AG04449 (cell line): ENCODE data around the gene MYO16.

Source experiments
- CTCF ChIA-PET: fragments of 350-600 bp; formaldehyde crosslinking; extraction: SDS; loops from one replicate; lab custom pipeline; 2021; ENCODE audit warnings: antibody characterized with exemption; lab: Yijun Ruan, JAX
- POLR2A ChIA-PET: fragments of 400-600, 350-600 bp; formaldehyde crosslinking; extraction: SDS; loops from one replicate; lab custom pipeline; 2020; ENCODE audit warnings: antibody characterized with exemption, inconsistent platforms; lab: Yijun Ruan, JAX
- DNase-seq: peaks from one replicate; pipeline ENCODE4 v3.0.0-alpha.2; 2010; ENCODE audit warnings: low read depth, low spot score
- H3K4me3 ChIP-seq: 2 replicates; pipeline ENCODE4 v1.5.1; 2011; ENCODE audit warnings: low read depth, mild to moderate bottlenecking, control low read depth, low read length
- TF ChIP-seq, protein P1 (sequence below): IDR thresholded peaks from one replicate; pipeline ENCODE4 v1.5.1; 2011; ENCODE audit warnings: mild to moderate bottlenecking, moderate library complexity, low read length, control low read depth, inconsistent platforms; ENCODE audit not compliant: insufficient read depth; ENCODE audit errors: missing control alignments

The MYO16 gene

DNA sequence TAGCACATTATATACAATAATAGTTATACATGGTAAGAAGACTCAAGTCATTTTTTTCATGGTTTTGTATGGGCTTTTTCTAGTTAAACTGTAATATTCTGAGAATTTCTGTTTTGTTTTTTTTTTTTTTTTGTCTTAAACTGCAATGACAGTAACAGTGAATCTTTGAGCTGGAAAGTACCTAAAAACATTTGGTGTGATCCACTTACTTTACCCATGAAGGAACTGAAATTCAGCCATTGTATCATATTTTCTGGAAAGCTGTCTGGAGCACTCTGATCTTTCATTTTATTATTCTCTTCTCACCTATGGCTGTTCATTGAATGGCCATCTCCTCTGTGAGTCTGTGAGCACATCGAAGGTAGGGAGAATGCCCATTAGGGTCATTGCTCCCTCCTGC lies 37.8 kb downstream of the MYO16 start:
- TF ChIP-seq, protein P1, sequence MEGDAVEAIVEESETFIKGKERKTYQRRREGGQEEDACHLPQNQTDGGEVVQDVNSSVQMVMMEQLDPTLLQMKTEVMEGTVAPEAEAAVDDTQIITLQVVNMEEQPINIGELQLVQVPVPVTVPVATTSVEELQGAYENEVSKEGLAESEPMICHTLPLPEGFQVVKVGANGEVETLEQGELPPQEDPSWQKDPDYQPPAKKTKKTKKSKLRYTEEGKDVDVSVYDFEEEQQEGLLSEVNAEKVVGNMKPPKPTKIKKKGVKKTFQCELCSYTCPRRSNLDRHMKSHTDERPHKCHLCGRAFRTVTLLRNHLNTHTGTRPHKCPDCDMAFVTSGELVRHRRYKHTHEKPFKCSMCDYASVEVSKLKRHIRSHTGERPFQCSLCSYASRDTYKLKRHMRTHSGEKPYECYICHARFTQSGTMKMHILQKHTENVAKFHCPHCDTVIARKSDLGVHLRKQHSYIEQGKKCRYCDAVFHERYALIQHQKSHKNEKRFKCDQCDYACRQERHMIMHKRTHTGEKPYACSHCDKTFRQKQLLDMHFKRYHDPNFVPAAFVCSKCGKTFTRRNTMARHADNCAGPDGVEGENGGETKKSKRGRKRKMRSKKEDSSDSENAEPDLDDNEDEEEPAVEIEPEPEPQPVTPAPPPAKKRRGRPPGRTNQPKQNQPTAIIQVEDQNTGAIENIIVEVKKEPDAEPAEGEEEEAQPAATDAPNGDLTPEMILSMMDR: no peak
- POLR2A ChIA-PET: no interaction called here
- CTCF ChIA-PET: no interaction called here
- no peak for DNase-seq
- no peak overlapping the region for H3K4me3 ChIP-seq

DNA sequence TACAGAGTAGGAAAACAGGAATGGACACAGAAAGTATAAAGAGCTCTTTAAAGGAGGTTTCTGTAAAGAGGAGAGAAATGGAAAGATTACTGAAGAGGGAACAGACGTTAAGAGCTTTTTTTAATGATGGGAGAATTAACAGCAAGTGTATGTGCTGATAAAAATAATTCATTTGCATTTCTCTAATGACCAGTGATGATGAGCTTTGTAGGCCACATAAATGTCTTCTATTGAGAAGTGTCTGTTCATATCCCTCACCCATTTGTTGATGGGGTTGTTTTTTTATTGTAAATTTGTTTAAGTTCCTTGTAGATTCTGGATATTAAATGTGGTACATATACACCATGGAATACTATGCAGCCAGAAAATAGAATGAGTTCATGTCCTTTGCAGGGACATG lies 40.0 kb downstream of the MYO16 start:
- CTCF ChIA-PET: no interaction called here
- no peak overlapping the region for H3K4me3 ChIP-seq

DNA sequence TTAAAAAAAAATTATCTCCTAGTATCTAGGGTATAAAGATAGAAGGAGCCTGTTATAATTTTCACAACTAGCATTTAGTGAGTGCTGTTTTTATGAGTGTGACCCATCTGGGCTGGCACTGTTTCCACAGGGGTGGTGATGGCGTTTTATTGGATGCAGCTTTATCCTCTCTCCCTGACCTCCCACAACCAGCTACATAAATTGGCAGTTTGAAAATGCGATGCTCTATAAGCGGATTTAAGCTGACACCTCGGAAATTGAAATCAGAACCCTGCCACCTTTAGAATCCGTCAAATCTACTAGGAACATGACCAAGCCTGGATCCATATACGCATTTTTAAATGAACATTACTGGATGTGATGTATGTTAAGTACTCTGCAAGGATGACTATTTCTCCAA lies 44.9 kb downstream of the MYO16 start:
- DNase-seq: no peak

More for the DNA sequence above, 40.0 kb downstream of the MYO16 start:
- POLR2A ChIA-PET: no interaction called here
- TF ChIP-seq, protein P1: no peak
- DNase-seq: no peak

DNA sequence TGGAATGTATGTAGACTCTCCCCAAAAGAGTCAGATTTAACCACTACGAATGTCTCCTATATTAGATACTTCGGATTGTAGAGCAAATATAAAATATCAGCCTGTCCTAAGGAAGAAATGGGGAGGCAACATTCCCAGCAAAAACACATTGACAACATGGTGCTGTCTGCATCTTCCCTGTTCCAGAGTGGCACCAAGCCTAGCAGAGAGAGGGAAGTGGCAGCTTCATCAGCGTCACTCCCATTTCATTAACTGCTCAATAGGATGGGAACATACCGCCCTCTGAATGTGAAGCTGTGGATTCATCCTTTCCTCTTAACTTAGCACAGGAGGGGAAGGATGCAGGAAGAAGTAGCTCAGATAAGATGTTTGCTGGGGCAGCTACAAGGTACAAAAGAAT lies 45.4 kb downstream of the MYO16 start:
- no peak for DNase-seq
- no peak overlapping the region for H3K4me3 ChIP-seq
- TF ChIP-seq, protein P1: no peak
- ChIA-PET CTCF (no interaction called here), POLR2A (no interaction called here)

More for the DNA sequence above, 44.9 kb downstream of the MYO16 start:
- POLR2A ChIA-PET: no interaction called here
- TF ChIP-seq, protein P1: no peak
- CTCF ChIA-PET: no interaction called here
- no peak overlapping the region for H3K4me3 ChIP-seq

DNA sequence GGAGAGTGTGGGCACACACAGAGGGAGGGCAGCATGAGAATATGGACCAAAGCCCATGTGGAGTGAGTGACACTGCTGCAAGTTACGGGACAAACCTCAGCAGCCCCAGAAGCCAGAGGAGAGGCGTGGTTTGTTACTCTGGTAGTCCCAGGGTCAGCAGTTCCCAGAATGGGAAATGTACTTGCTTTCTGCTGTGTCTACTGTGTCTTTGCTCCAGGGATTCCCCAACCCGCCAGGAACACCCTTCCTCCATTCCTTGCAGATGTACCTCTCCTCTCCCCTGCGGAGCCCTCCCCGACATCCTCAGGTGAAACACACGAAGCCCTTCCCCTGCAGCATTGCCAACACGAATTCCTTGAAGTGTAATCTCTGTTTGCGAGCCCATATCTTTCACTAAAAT lies 47.2 kb downstream of the MYO16 start:
- DNase-seq: no peak
- H3K4me3 ChIP-seq: no peak overlapping the region
- POLR2A ChIA-PET: no interaction called here
- CTCF ChIA-PET: no interaction called here
- TF ChIP-seq, protein P1: no peak

DNA sequence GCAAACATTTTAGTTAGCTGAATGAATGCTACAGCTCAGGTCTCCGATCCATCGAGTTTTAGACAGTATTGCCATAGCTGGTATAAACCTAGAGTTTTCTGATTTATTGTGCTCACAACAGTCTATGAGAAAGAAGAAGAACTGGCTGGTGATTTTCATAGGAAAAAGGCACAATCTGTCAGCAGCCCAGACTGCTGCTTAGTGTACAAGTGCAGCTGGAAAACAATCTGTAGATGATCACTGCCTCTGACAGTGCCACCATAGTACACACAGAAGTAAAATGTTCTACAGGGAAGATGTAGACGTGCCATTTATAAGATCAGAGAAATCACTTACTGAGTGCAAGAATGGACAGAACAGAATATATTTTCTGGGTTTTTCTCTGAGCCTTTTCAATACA lies 48.4 kb downstream of the MYO16 start:
- ChIA-PET CTCF (no interaction called here), POLR2A (no interaction called here)
- TF ChIP-seq, protein P1: no peak
- no peak overlapping the region for H3K4me3 ChIP-seq
- DNase-seq: no peak
